RCC 7860 (cell line): Measurements from ENCODE around the gene CASP6.

Experiments
- DNase-seq: peaks from one replicate; pipeline ENCODE4 v3.0.0-alpha.2; 2015; ENCODE audit warnings: low spot score
- FAIRE-seq: peaks from 2 replicates; lab custom pipeline; 2012; peaks lifted over from hg19 to GRCh38; lab: Jason Lieb, UNC

CASP6 gene

GRCh38 chr4:109702950-109703663 is at the start of gene CASP6:
CASP6 (minus strand) TSS chr4:109703445; CDS start chr4:109703395, 50 bp downstream.
- DNase-seq (peak; percentile 54), FAIRE-seq (no peak)

- no peak for FAIRE-seq
- DNase-seq: no peak
Observed at GRCh38 chr4:109752525-109752924, 49.3 kb upstream of the CASP6 start.

- DNase-seq (no peak), FAIRE-seq (no peak)
Observed at GRCh38 chr4:109751852-109752251, 48.6 kb upstream of the CASP6 start.

GRCh38 chr4:109750652-109751244 is 47.5 kb upstream of the CASP6 start:
- DNase-seq (no peak), FAIRE-seq (no peak)

GRCh38 chr4:109749388-109750082 is 46.3 kb upstream of the CASP6 start:
- DNase-seq: no peak
- no peak for FAIRE-seq

GRCh38 chr4:109748114-109748513 is 44.9 kb upstream of the CASP6 start:
- no peak for DNase-seq
- no peak for FAIRE-seq

- DNase-seq (no peak), FAIRE-seq (no peak)
Observed at GRCh38 chr4:109746728-109747127, 43.5 kb upstream of the CASP6 start.

- FAIRE-seq: no peak
Observed at GRCh38 chr4:109745830-109746229, 42.6 kb upstream of the CASP6 start.

GRCh38 chr4:109739547-109739946 is 36.3 kb upstream of the CASP6 start:
- FAIRE-seq (no peak), DNase-seq (no peak)

More at GRCh38 chr4:109745830-109746229, 42.6 kb upstream of the CASP6 start:
- no peak for DNase-seq

- DNase-seq (no peak), FAIRE-seq (no peak)
Observed at GRCh38 chr4:109738104-109738872, 35.0 kb upstream of the CASP6 start.

GRCh38 chr4:109735566-109736365 is 32.5 kb upstream of the CASP6 start:
- DNase-seq: no peak
- no peak for FAIRE-seq

GRCh38 chr4:109733728-109734127 is 30.5 kb upstream of the CASP6 start:
- DNase-seq: no peak
- FAIRE-seq: no peak

GRCh38 chr4:109730619-109731545 is 27.6 kb upstream of the CASP6 start:
- no peak for DNase-seq
- FAIRE-seq: no peak

- DNase-seq: peak; percentile 44
- FAIRE-seq: no peak
Observed at GRCh38 chr4:109729718-109730618, 26.7 kb upstream of the CASP6 start, which contains the start of gene PLA2G12A. PLA2G12A (minus strand) TSS chr4:109730070; CDS start chr4:109729809, 261 bp downstream.

- FAIRE-seq: no peak
- no peak for DNase-seq
Observed at GRCh38 chr4:109729117-109729717, 26.0 kb upstream of the CASP6 start.

GRCh38 chr4:109728385-109728784 is 25.1 kb upstream of the CASP6 start:
- FAIRE-seq (no peak), DNase-seq (no peak)

GRCh38 chr4:109723110-109723509 is 19.9 kb upstream of the CASP6 start:
- DNase-seq (no peak), FAIRE-seq (no peak)

- no peak for DNase-seq
- no peak for FAIRE-seq
Observed at GRCh38 chr4:109722357-109722756, 19.1 kb upstream of the CASP6 start.
